ENCODE measurements around the gene CNTNAP4.

GRCh38 chr16:76577003-76577402, 299.8 kb downstream of the CNTNAP4 start:
- TF ChIP-seq POLR2A (IDR thresholded peaks at IDR 0.05) (no peak), CTCF (IDR thresholded peaks at IDR 0.05 in 8 of 11, conservative IDR thresholded peaks at IDR 0.05 in 3 of 11) (no peak), POLR2AphosphoS5 (IDR thresholded peaks at IDR 0.05) (no peak)

All from spleen (tissue), 7 donors.